Measurements from ENCODE around the gene CEP128.

Gene CEP128

GRCh38 chr14:80493620-80494019 lies 447.9 kb downstream of the CEP128 start:
- in situ Hi-C loops (cut with HindIII; ENCODE audit: low pct_ligation_motif_present, low pct_unique_long_range_greater_than_20kb, low sequenced_read_pairs): no loop called here

GRCh38 chr14:80491650-80492049 lies 449.9 kb downstream of the CEP128 start:
- in situ Hi-C loops (cut with HindIII; ENCODE audit: low pct_ligation_motif_present, low pct_unique_long_range_greater_than_20kb, low sequenced_read_pairs): no loop called here
- no peak for DNase-seq

More at GRCh38 chr14:80493620-80494019, 447.9 kb downstream of the CEP128 start:
- DNase-seq: no peak

- in situ Hi-C loops (cut with HindIII; ENCODE audit: low pct_ligation_motif_present, low pct_unique_long_range_greater_than_20kb, low sequenced_read_pairs): no loop called here
- DNase-seq: no peak
These were observed 450.4 kb downstream of the CEP128 start for GRCh38 chr14:80491131-80491530.

- DNase-seq: no peak
- in situ Hi-C loops (cut with HindIII; ENCODE audit: low pct_ligation_motif_present, low pct_unique_long_range_greater_than_20kb, low sequenced_read_pairs): no loop called here
These were observed 452.0 kb downstream of the CEP128 start for GRCh38 chr14:80489513-80489912.

GRCh38 chr14:80485764-80486163 lies 455.8 kb downstream of the CEP128 start:
- in situ Hi-C loops (cut with HindIII; ENCODE audit: low pct_ligation_motif_present, low pct_unique_long_range_greater_than_20kb, low sequenced_read_pairs): no loop called here
- DNase-seq: no peak

- DNase-seq: no peak
- in situ Hi-C loops (cut with HindIII; ENCODE audit: low pct_ligation_motif_present, low pct_unique_long_range_greater_than_20kb, low sequenced_read_pairs): no loop called here
These were observed 458.2 kb downstream of the CEP128 start for GRCh38 chr14:80483331-80483730.

GRCh38 chr14:80477388-80478160 lies 464.0 kb downstream of the CEP128 start:
- in situ Hi-C loops (cut with HindIII; ENCODE audit: low pct_ligation_motif_present, low pct_unique_long_range_greater_than_20kb, low sequenced_read_pairs): no loop called here
- DNase-seq: no peak

- in situ Hi-C loops (cut with HindIII; ENCODE audit: low pct_ligation_motif_present, low pct_unique_long_range_greater_than_20kb, low sequenced_read_pairs): no loop called here
- DNase-seq: no peak
These were observed 466.5 kb downstream of the CEP128 start for GRCh38 chr14:80475074-80475473.

GRCh38 chr14:80468331-80469122 lies 473.0 kb downstream of the CEP128 start:
- in situ Hi-C loops (cut with HindIII; ENCODE audit: low pct_ligation_motif_present, low pct_unique_long_range_greater_than_20kb, low sequenced_read_pairs): no loop called here
- DNase-seq: no peak

GRCh38 chr14:80465546-80466220 lies 475.9 kb downstream of the CEP128 start:
- DNase-seq: no peak
- in situ Hi-C loops (cut with HindIII; ENCODE audit: low pct_ligation_motif_present, low pct_unique_long_range_greater_than_20kb, low sequenced_read_pairs): no loop called here

- in situ Hi-C loops (cut with HindIII; ENCODE audit: low pct_ligation_motif_present, low pct_unique_long_range_greater_than_20kb, low sequenced_read_pairs): no loop called here
- no peak for DNase-seq
These were observed 476.9 kb downstream of the CEP128 start for GRCh38 chr14:80464531-80465149.

GRCh38 chr14:80456209-80456608 lies 485.3 kb downstream of the CEP128 start:
- in situ Hi-C loops (cut with HindIII; ENCODE audit: low pct_ligation_motif_present, low pct_unique_long_range_greater_than_20kb, low sequenced_read_pairs): no loop called here
- DNase-seq: no peak

- in situ Hi-C loops (cut with HindIII; ENCODE audit: low pct_ligation_motif_present, low pct_unique_long_range_greater_than_20kb, low sequenced_read_pairs): no loop called here
- no peak for DNase-seq
These were observed 486.5 kb downstream of the CEP128 start for GRCh38 chr14:80455031-80455430.

GRCh38 chr14:80448267-80448666 lies 493.3 kb downstream of the CEP128 start:
- in situ Hi-C loops (cut with HindIII; ENCODE audit: low pct_ligation_motif_present, low pct_unique_long_range_greater_than_20kb, low sequenced_read_pairs): no loop called here
- DNase-seq: no peak

GRCh38 chr14:80447392-80447791 lies 494.1 kb downstream of the CEP128 start:
- in situ Hi-C loops (cut with HindIII; ENCODE audit: low pct_ligation_motif_present, low pct_unique_long_range_greater_than_20kb, low sequenced_read_pairs): no loop called here
- no peak for DNase-seq
